CD4-positive, CD25-positive, alpha-beta regulatory T cell (primary cell): ENCODE results near the gene GALNT2. TPM values are rescaled to one million over a fixed set of nuclear protein-coding genes. Genes with fewer than 3 reads are reported as not detected.
A peak's percentile ranks its signal among the peaks of the same experiment; 100 is the strongest.

Source experiments
- ATAC-seq, 2 donors: fragments of 150-1000 bp; cut with Tn5 transposase; one replicate each; pipeline ENCODE4 v1.10.0; 2021; ENCODE audit warnings: low read depth in 2 of 2, moderate number of reproducible peaks in 2 of 2, moderate library complexity in 1 of 2
- DNase-seq, 3 donors: peaks; one replicate each; pipeline versions ENCODE4 v3.0.0 to v3.0.0-alpha.2; 2012 to 2022; ENCODE audit warnings: mixed read lengths in 1 of 3
- H3K27ac ChIP-seq: one replicate; pipeline ENCODE4 v1.7.0; 2013; ENCODE audit warnings: mild to moderate bottlenecking, low read length; ENCODE audit not compliant: insufficient read depth, poor library complexity, severe bottlenecking
- H3K27me3 ChIP-seq: one replicate; pipeline ENCODE4 v1.7.0; 2013; ENCODE audit warnings: low read length; ENCODE audit not compliant: control insufficient read depth, insufficient read depth
- H3K36me3 ChIP-seq: one replicate; pipeline ENCODE4 v1.7.0; 2013; ENCODE audit warnings: mild to moderate bottlenecking, low read length, moderate library complexity; ENCODE audit not compliant: control insufficient read depth, insufficient read depth
- H3K4me1 ChIP-seq: 2 replicates; pipeline ENCODE4 v1.7.0; 2013; ENCODE audit warnings: mild to moderate bottlenecking, low read length; ENCODE audit not compliant: insufficient read depth, control insufficient read depth, poor library complexity, severe bottlenecking
- H3K4me3 ChIP-seq: one replicate; pipeline ENCODE4 v1.7.0; 2013; ENCODE audit warnings: low read depth, mild to moderate bottlenecking, low read length, moderate library complexity
- H3K9me3 ChIP-seq, 2 experiments: 1 replicate in 1 of 2; 2 replicates in 1 of 2; pipeline ENCODE4 v1.7.0; 2013; ENCODE audit warnings: low read length in 2 of 2, mild to moderate bottlenecking in 1 of 2, moderate library complexity in 1 of 2; ENCODE audit not compliant: control insufficient read depth in 2 of 2
- H3K27ac Mint-ChIP-seq, 3 donors: one replicate each; pipeline ENCODE4 v1.8.0; 2020 to 2022; ENCODE audit warnings: mild to moderate bottlenecking in 3 of 3, mixed read lengths in 3 of 3, moderate library complexity in 2 of 3
- H3K27me3 Mint-ChIP-seq: one replicate; pipeline ENCODE4 v1.8.0; 2022; ENCODE audit warnings: mild to moderate bottlenecking, mixed read lengths
- H3K36me3 Mint-ChIP-seq: one replicate; pipeline ENCODE4 v1.8.0; 2020; ENCODE audit warnings: mixed read lengths
- H3K4me1 Mint-ChIP-seq, 4 donors: one replicate each; pipeline ENCODE4 v1.8.0; 2020 to 2022; ENCODE audit warnings: mixed read lengths in 4 of 4, mild to moderate bottlenecking in 1 of 4
- H3K4me3 Mint-ChIP-seq, 4 donors: one replicate each; pipeline ENCODE4 v1.8.0; 2020 to 2022; ENCODE audit warnings: mild to moderate bottlenecking in 4 of 4, mixed read lengths in 4 of 4, moderate library complexity in 3 of 4
- H3K9me3 Mint-ChIP-seq, 7 donors: one replicate each; pipeline ENCODE4 v1.8.0; 2020 to 2022; ENCODE audit warnings: mixed read lengths in 7 of 7, mild to moderate bottlenecking in 3 of 7, moderate library complexity in 2 of 7
- polyA plus RNA-seq, 4 donors: library from polyadenylated mRNA; unstranded; fragments of 300-500 nt; fragmentation: Illumina TruSeq; gene quantifications; one replicate each; pipeline ENCODE4 v1.2.3, GENCODE V29; 2021
- total RNA-seq: library from RNA; stranded (reverse); gene quantifications from one replicate; pipeline ENCODE4 v1.2.3, GENCODE V29; 2022

GALNT2 gene
- total and polyA plus RNA-seq, 5 donors from 2014 or later = 10.9 to 15.8 (median 13.1) TPM

DNA sequence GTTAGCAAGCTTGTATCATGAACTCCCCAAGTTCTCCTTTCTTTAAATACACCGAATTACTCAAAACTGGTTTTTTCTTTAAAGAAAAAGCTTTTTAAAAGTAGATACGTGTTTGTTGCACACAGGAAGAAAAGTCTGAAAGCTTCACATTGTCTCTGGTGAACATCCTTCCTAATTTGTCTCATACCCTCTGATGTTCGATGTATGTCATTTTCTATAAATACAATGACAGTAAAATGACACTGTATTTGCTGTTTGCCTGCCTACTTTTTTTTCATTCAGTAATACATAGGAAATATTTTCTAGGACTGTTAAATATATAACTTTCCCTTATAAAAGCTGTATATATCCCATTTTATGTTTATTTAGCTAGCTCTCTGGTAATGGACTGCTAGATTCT is 153.9 kb downstream of the GALNT2 start:
- Mint-ChIP-seq H3K4me3 (no peak overlapping the region), H3K9me3 (no peaks in the 10 kb centered on the region), H3K36me3 (peaks cover 19% of the 10 kb centered on the region), H3K4me1 (peaks cover 4 to 25% (median 10%) of the 10 kb centered on the region in 4 donors), H3K27ac (no peak overlapping the region), H3K27me3 (no peaks in the 10 kb centered on the region)
- Histone ChIP-seq H3K4me1 (no peaks in the 10 kb centered on the region), H3K9me3 (no peaks in the 10 kb centered on the region), H3K36me3 (no peaks in the 10 kb centered on the region), H3K27me3 (no peaks in the 10 kb centered on the region), H3K27ac (no peak overlapping the region), H3K4me3 (no peak overlapping the region)
- ATAC-seq = no peak
- DNase-seq = no peak

DNA sequence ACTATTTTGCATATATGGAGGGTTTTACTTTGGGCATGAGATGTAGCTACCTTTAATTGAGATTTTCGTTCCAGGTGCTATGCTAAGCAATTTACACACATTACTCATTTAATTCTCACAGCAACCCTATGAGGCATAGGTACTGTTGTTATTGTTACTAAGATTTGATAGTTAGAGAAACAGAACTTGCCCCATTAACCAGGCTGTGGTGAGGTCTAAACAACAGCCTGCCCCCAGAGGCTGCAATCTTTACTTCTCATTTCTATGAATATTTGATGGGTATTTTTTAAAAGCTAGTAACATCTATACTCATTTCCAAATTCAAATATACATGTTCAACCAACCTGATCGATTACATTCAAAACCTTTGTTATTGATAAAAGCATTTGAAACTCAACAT is 155.6 kb downstream of the GALNT2 start:
- Histone ChIP-seq H3K4me3 (no peak overlapping the region), H3K27me3 (no peaks in the 10 kb centered on the region), H3K4me1 (no peaks in the 10 kb centered on the region), H3K27ac (no peak overlapping the region), H3K36me3 (no peaks in the 10 kb centered on the region), H3K9me3 (no peaks in the 10 kb centered on the region)
- Mint-ChIP-seq H3K9me3 (no peaks in the 10 kb centered on the region), H3K4me1 (peaks cover 6 to 25% (median 10%) of the 10 kb centered on the region in 4 donors), H3K36me3 (peaks cover 14% of the 10 kb centered on the region), H3K4me3 (no peak overlapping the region), H3K27ac (no peak overlapping the region), H3K27me3 (no peaks in the 10 kb centered on the region)
- ATAC-seq (no peak), DNase-seq (no peak)

DNA sequence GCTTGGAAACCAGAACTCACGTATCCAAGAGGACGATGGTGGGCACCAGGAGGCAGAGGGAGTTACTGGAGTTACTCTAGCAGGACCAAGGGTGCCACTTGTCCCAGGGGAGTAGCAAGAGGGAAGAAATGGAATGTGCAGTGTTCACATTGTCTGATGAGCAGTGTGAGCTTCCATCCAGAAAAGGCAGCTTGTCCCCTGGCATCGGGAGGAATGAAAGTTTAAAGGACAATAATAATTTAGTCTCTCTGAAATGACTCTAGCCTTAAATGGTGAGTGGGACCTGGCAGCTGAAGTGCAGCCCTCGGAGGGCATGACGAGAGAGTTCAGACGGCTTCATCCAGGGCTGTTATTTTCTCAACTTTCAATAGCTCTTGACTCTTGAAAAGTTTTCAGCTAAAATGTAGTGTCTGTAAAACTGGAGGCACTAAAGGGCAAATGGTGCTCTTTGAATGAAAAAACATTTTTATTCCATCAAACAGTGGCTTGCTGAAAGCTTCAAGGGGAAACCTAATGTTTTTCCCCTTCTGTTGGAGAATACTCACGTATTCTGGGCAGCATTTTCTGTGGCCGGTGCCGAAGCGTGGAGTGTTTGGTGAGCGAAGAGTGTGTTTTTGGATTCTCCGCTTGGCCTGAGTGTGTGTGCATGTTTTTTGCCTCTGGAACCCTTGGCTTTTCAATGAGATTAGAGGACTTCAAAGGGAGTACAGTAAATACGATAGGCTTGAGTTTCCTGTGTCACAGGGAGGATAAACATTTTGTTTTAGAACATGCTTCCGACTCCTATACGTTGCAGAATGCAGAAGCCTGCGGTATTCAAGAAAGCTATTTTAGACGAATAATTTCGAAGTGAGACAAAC is 157.3 kb downstream of the GALNT2 start:
- Mint-ChIP-seq H3K4me1 (peaks cover 12 to 19% (median 12%) of the 10 kb centered on the region in 4 donors), H3K36me3 (peaks cover 9% of the 10 kb centered on the region), H3K27me3 (no peaks in the 10 kb centered on the region), H3K9me3 (no peaks in the 10 kb centered on the region), H3K27ac (peak overlapping the region in 1 of 3 donors; percentile 69), H3K4me3 (peak overlapping the region in 1 of 4 donors; percentile 14)
- Histone ChIP-seq H3K27me3 (no peaks in the 10 kb centered on the region), H3K4me1 (no peaks in the 10 kb centered on the region), H3K27ac (no peak overlapping the region), H3K9me3 (no peaks in the 10 kb centered on the region), H3K36me3 (no peaks in the 10 kb centered on the region), H3K4me3 (no peak overlapping the region)
- ATAC-seq = no peak
- no peak for DNase-seq

DNA sequence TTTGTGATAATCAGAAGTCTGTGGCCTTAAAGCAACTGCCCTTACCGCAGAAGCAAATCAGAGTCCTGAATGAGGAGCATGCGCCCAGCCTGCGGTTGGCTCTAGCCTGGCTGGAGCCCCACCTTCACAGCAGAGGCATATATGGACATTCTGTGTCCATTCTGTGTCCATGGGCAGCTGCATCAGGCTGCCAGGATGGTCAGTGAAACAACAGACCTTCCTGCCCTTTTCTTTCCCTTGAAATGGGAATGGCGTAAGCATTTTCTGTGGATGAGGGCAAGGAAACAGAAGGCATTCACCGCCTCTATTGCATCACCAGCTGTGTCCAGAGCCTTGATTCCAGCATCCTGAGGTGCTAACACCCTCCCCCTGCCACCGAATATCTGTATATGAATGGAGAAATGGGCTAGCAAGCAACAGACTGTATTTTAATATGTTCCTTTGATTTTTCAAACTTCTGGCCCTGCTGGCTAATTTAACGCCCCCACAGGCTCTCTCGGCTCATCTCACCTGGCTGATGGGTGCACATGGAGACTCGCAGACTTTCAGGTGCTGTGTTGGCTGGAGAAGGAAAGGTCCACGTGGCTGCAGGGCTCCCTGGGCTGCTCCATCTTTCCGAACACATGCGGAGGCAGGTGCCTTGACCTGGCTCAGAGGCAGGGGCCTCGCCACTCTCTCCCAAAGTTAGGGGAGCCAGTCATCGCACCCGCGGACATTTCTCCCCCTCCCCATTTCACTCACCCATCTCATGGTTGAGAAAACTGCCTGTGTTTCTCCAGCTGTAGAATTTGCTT is 159.2 kb downstream of the GALNT2 start:
- ATAC-seq (no peak), DNase-seq (no peak)
- Mint-ChIP-seq H3K9me3 (no peaks in the 10 kb centered on the region), H3K36me3 (peaks cover 4% of the 10 kb centered on the region), H3K27ac (no peak overlapping the region), H3K4me1 (peaks cover 8 to 15% (median 14%) of the 10 kb centered on the region in 4 donors), H3K4me3 (no peak overlapping the region), H3K27me3 (no peaks in the 10 kb centered on the region)
- Histone ChIP-seq H3K36me3 (no peaks in the 10 kb centered on the region), H3K4me1 (peaks cover 1% of the 10 kb centered on the region), H3K27ac (no peak overlapping the region), H3K27me3 (no peaks in the 10 kb centered on the region), H3K9me3 (no peaks in the 10 kb centered on the region), H3K4me3 (no peak overlapping the region)

DNA sequence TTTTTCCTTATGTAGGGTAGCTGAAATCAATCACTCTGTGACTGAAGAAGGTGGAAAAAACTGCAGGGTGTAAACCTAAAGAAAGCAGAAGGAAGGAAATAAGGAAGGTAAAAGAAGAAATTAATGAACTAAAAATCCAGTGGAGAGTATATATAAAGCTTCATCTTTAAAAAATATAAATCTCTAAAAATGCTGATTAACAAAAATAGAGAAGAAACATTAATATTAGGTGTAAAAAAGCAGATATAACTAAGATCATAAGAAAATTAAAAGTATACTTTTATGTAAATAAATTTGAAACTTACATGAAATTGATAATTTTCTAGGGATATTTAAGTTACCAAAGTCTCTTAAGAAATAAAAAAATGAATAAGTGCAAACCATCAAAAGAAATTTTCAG is 159.8 kb downstream of the GALNT2 start:
- no peaks in the 10 kb centered on the region for H3K27me3 ChIP-seq
- no peaks in the 10 kb centered on the region for H3K27me3 Mint-ChIP-seq
- H3K9me3 Mint-ChIP-seq = no peaks in the 10 kb centered on the region
- H3K4me3 ChIP-seq = no peak overlapping the region
- H3K27ac ChIP-seq = no peak overlapping the region
- H3K4me1 Mint-ChIP-seq = peaks cover 9 to 21% (median 15%) of the 10 kb centered on the region in 4 donors
- no peak overlapping the region for H3K27ac Mint-ChIP-seq
- peaks cover 7% of the 10 kb centered on the region for H3K4me1 ChIP-seq
- no peak overlapping the region for H3K4me3 Mint-ChIP-seq
- H3K36me3 Mint-ChIP-seq = peaks cover 4% of the 10 kb centered on the region
- H3K9me3 ChIP-seq = no peaks in the 10 kb centered on the region
- DNase-seq (no peak), ATAC-seq (no peak)
- H3K36me3 ChIP-seq = no peaks in the 10 kb centered on the region

DNA sequence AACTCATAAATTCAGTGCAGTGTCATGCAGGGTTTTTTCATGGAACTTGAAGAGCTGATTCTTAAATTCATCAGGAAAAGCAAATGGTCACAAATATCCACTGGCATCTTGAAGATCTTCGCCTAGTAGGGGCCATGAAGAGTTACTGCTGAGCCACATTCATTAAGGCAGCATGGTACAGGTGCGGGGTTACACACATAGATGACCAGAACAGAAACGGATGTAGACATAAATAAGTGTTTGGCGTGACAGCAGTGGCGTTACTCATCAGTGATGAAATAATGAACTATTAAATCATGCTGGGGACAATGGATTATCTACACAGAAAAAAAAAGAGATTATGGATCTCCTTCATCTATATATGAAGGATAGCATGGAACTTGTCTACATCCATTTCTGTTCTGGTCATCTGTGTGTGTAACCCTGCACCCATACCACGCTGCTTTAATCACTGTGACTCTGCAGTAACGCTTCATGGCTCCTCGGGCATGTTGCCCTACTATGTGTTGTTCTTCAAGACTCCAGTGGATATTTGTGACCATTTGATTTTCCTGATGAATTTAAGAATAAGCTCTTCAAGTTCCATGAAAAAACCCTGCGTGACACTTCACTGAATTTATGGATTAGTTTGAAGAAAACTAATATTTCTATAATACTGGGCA is 161.3 kb downstream of the GALNT2 start:
- no peak for ATAC-seq

DNA sequence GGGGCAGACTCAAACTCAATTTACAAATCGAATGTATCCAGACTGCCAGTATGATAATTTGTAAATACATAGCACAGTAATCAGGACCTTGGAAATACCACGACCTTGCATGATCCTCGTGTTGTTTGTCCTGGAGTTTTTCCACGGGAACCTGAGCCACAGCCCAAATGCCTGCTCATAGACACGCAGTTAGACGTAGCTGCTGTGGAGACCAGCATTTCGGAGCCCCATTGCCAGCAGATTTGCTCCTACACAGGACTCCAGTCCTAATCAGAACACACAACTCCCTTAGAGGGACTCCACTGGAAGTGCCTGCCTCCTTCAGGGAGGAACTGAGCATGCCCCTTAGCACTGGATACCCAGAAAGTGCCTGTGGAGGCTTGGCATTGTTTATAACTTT is 163.2 kb downstream of the GALNT2 start:
- DNase-seq = no peak
- H3K27me3 ChIP-seq = no peaks in the 10 kb centered on the region
- H3K4me1 ChIP-seq = peaks cover 7% of the 10 kb centered on the region
- H3K27ac Mint-ChIP-seq = no peak overlapping the region
- ATAC-seq = no peak
- H3K36me3 ChIP-seq = no peaks in the 10 kb centered on the region
- no peaks in the 10 kb centered on the region for H3K27me3 Mint-ChIP-seq
- H3K4me1 Mint-ChIP-seq = peaks cover 9 to 15% (median 14%) of the 10 kb centered on the region in 4 donors
- no peaks in the 10 kb centered on the region for H3K9me3 ChIP-seq
- no peak overlapping the region for H3K4me3 Mint-ChIP-seq
- peaks cover 2% of the 10 kb centered on the region for H3K36me3 Mint-ChIP-seq
- H3K27ac ChIP-seq = no peak overlapping the region
- no peaks in the 10 kb centered on the region for H3K9me3 Mint-ChIP-seq
- H3K4me3 ChIP-seq = no peak overlapping the region

More for the DNA sequence above, 161.3 kb downstream of the GALNT2 start:
- H3K36me3 ChIP-seq = no peaks in the 10 kb centered on the region
- no peak overlapping the region for H3K4me3 ChIP-seq
- no peak overlapping the region for H3K27ac Mint-ChIP-seq
- no peaks in the 10 kb centered on the region for H3K9me3 ChIP-seq
- no peak overlapping the region for H3K27ac ChIP-seq
- DNase-seq = no peak
- H3K36me3 Mint-ChIP-seq = peaks cover 4% of the 10 kb centered on the region
- H3K4me3 Mint-ChIP-seq = no peak overlapping the region
- no peaks in the 10 kb centered on the region for H3K27me3 Mint-ChIP-seq
- no peaks in the 10 kb centered on the region for H3K9me3 Mint-ChIP-seq
- no peaks in the 10 kb centered on the region for H3K27me3 ChIP-seq
- peaks cover 7% of the 10 kb centered on the region for H3K4me1 ChIP-seq
- peaks cover 9 to 19% (median 15%) of the 10 kb centered on the region in 4 donors for H3K4me1 Mint-ChIP-seq
